Esophagus muscularis mucosa (tissue), 4 donors: ENCODE measurements around the gene MGAT5B.

Experiments used
- EP300 ChIP-seq: sonication (generic); formaldehyde crosslinking; IDR thresholded peaks from one replicate; pipeline ENCODE4 v1.6.1; 2017; ENCODE audit warnings: antibody characterized with exemption
- POLR2A ChIP-seq: fragments of 450-650 bp; IDR thresholded peaks from one replicate; pipeline ENCODE4 v1.6.1; 2017; ENCODE audit warnings: antibody characterized with exemption, moderate library complexity, mild to moderate bottlenecking, low read depth
- POLR2AphosphoS5 ChIP-seq, 2 donors: sonication (generic); formaldehyde crosslinking; IDR thresholded peaks; one replicate each; pipeline ENCODE4 v1.6.1; 2017; ENCODE audit warnings: antibody characterized with exemption in 2 of 2
- TF ChIP-seq, protein P1 (sequence below), 3 experiments: fragments of 200-600 bp in 2 of 3; fragments of 450-650 bp in 1 of 3; sonication (generic) in 2 of 3; IDR thresholded peaks; one replicate each; pipeline ENCODE4 v1.5.1; 2017 to 2019; ENCODE audit warnings: antibody characterized with exemption in 3 of 3, mild to moderate bottlenecking in 2 of 3, moderate library complexity in 1 of 3

DNA sequence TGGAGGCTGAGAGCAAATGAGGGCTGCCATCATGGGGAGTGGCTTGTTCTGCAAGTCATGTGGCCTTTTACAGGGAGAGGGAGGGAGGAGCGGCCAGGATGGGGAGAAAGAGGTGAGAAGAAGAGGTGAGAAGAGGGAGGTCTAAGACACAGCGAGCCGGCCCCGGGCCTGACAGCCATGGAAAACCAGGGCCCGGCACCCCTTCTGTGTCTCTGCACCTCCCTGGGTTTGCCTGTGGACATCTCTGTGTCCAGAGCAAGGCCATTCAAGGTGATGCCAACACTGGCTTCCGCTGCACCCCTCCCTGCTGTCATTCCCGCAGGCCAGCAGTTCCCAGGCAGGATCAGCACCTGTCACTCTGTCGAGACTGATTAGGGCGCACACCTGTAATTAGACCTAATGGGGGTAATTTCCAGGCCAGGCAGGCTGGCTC is 75.6 kb downstream of the MGAT5B start:
- TF ChIP-seq, protein P1, sequence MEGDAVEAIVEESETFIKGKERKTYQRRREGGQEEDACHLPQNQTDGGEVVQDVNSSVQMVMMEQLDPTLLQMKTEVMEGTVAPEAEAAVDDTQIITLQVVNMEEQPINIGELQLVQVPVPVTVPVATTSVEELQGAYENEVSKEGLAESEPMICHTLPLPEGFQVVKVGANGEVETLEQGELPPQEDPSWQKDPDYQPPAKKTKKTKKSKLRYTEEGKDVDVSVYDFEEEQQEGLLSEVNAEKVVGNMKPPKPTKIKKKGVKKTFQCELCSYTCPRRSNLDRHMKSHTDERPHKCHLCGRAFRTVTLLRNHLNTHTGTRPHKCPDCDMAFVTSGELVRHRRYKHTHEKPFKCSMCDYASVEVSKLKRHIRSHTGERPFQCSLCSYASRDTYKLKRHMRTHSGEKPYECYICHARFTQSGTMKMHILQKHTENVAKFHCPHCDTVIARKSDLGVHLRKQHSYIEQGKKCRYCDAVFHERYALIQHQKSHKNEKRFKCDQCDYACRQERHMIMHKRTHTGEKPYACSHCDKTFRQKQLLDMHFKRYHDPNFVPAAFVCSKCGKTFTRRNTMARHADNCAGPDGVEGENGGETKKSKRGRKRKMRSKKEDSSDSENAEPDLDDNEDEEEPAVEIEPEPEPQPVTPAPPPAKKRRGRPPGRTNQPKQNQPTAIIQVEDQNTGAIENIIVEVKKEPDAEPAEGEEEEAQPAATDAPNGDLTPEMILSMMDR (IDR thresholded peaks at IDR 0.05) = no peak
- TF ChIP-seq EP300 (no peak), POLR2A (no peak), POLR2AphosphoS5 (IDR thresholded peaks at IDR 0.05) (no peak)
